NT2/D1 (cell line): ENCODE data around the gene BSND.

Source experiments
- DNase-seq: peaks from one replicate; pipeline ENCODE4 v3.0.0-alpha.2; 2011; ENCODE audit warnings: low read depth, low spot score
- H3K27me3 ChIP-seq: 2 replicates; pipeline ENCODE4 v1.6.0; 2011; ENCODE audit warnings: mild to moderate bottlenecking; ENCODE audit not compliant: insufficient read length, insufficient read depth
- H3K36me3 ChIP-seq: 2 replicates; pipeline ENCODE4 v1.6.1; 2011; ENCODE audit warnings: mild to moderate bottlenecking, low read length, mixed read lengths; ENCODE audit not compliant: insufficient read depth, insufficient read length
- H3K4me1 ChIP-seq: 2 replicates; pipeline ENCODE4 v1.5.1; 2011; ENCODE audit not compliant: insufficient read depth, insufficient read length
- H3K4me3 ChIP-seq: 2 replicates; pipeline ENCODE4 v1.5.1; 2011; ENCODE audit warnings: low read depth; ENCODE audit not compliant: insufficient read length
- H3K9ac ChIP-seq: 2 replicates; pipeline ENCODE4 v1.6.0; 2011; ENCODE audit warnings: low read depth; ENCODE audit not compliant: insufficient read length
- H3K9me3 ChIP-seq: 2 replicates; pipeline ENCODE4 v1.5.1; 2011; ENCODE audit warnings: mild to moderate bottlenecking, low read length; ENCODE audit not compliant: insufficient read depth
- SUZ12 ChIP-seq: IDR thresholded peaks from 2 replicates; pipeline ENCODE4 v1.6.1; 2011; ENCODE audit not compliant: insufficient read length, insufficient read depth; ENCODE audit errors: extremely low read depth
- YY1 ChIP-seq: IDR thresholded peaks from 2 replicates; pipeline ENCODE4 v1.6.1; 2011; ENCODE audit not compliant: insufficient read length, insufficient read depth
- ZNF274 ChIP-seq: IDR thresholded peaks from 2 replicates; pipeline ENCODE4 v1.6.1; 2011; ENCODE audit warnings: mild to moderate bottlenecking, low read depth, low read length

Gene BSND

GRCh38 chr1:54988975-54989374 lies 9.8 kb upstream of the BSND start:
- no peaks in the 10 kb centered on the region for H3K9me3 ChIP-seq
- TF ChIP-seq ZNF274 (no peak), SUZ12 (no peak), YY1 (no peak)
- no peaks in the 10 kb centered on the region for H3K36me3 ChIP-seq
- H3K4me1 ChIP-seq, result peaks cover 24% of the 10 kb centered on the region
- H3K9ac ChIP-seq, result no peak overlapping the region
- H3K4me3 ChIP-seq, result no peak overlapping the region
- DNase-seq, result no peak
- no peaks in the 10 kb centered on the region for H3K27me3 ChIP-seq

GRCh38 chr1:54989473-54989872 lies 9.3 kb upstream of the BSND start:
- peaks cover 25% of the 10 kb centered on the region for H3K4me1 ChIP-seq
- no peak for TF ChIP-seq SUZ12
- no peak overlapping the region for H3K4me3 ChIP-seq
- no peaks in the 10 kb centered on the region for H3K27me3 ChIP-seq
- H3K36me3 ChIP-seq, result no peaks in the 10 kb centered on the region
- no peak overlapping the region for H3K9ac ChIP-seq
- no peak for DNase-seq
- H3K9me3 ChIP-seq, result no peaks in the 10 kb centered on the region

- TF ChIP-seq SUZ12, result no peak
- TF ChIP-seq ZNF274, result no peak
- TF ChIP-seq YY1, result no peak
- H3K27me3 ChIP-seq, result no peaks in the 10 kb centered on the region
- H3K36me3 ChIP-seq, result no peaks in the 10 kb centered on the region
- H3K9me3 ChIP-seq, result no peaks in the 10 kb centered on the region
- H3K9ac ChIP-seq, result no peak overlapping the region
- no peak for DNase-seq
- H3K4me1 ChIP-seq, result peaks cover 31% of the 10 kb centered on the region
- no peak overlapping the region for H3K4me3 ChIP-seq
Observed at GRCh38 chr1:54989968-54990810, 8.5 kb upstream of the BSND start.

GRCh38 chr1:54990916-54991315 lies 7.8 kb upstream of the BSND start:
- H3K9me3 ChIP-seq, result no peaks in the 10 kb centered on the region
- no peak overlapping the region for H3K9ac ChIP-seq
- H3K27me3 ChIP-seq, result no peaks in the 10 kb centered on the region
- H3K4me1 ChIP-seq, result peaks cover 37% of the 10 kb centered on the region
- no peak for TF ChIP-seq ZNF274
- TF ChIP-seq YY1, result no peak
- TF ChIP-seq SUZ12, result no peak
- no peak overlapping the region for H3K4me3 ChIP-seq
- DNase-seq, result no peak
- H3K36me3 ChIP-seq, result no peaks in the 10 kb centered on the region

GRCh38 chr1:54991939-54992338 lies 6.8 kb upstream of the BSND start:
- no peak for DNase-seq
- Histone ChIP-seq H3K36me3 (no peaks in the 10 kb centered on the region), H3K27me3 (peaks cover under 1% of the 10 kb centered on the region), H3K9me3 (no peaks in the 10 kb centered on the region), H3K4me1 (peaks cover 38% of the 10 kb centered on the region), H3K9ac (no peak overlapping the region), H3K4me3 (no peak overlapping the region)
- TF ChIP-seq YY1 (no peak), ZNF274 (no peak), SUZ12 (no peak)

- no peak overlapping the region for H3K4me3 ChIP-seq
- no peaks in the 10 kb centered on the region for H3K36me3 ChIP-seq
- DNase-seq, result no peak
- H3K27me3 ChIP-seq, result peaks cover 8% of the 10 kb centered on the region
- H3K9me3 ChIP-seq, result no peaks in the 10 kb centered on the region
- peak overlapping the region; percentile 22 for H3K9ac ChIP-seq
- H3K4me1 ChIP-seq, result peaks cover 40% of the 10 kb centered on the region
- TF ChIP-seq SUZ12 (no peak), YY1 (no peak), ZNF274 (no peak)
Observed at GRCh38 chr1:54993140-54993539, 5.6 kb upstream of the BSND start.

GRCh38 chr1:54994355-54994990 lies 4.3 kb upstream of the BSND start:
- H3K36me3 ChIP-seq, result no peaks in the 10 kb centered on the region
- peak overlapping the region; percentile 37 for H3K9ac ChIP-seq
- no peak for DNase-seq
- H3K9me3 ChIP-seq, result no peaks in the 10 kb centered on the region
- TF ChIP-seq ZNF274 (no peak), YY1 (no peak), SUZ12 (no peak)
- H3K4me3 ChIP-seq, result no peak overlapping the region
- H3K27me3 ChIP-seq, result peaks cover 8% of the 10 kb centered on the region
- H3K4me1 ChIP-seq, result peaks cover 45% of the 10 kb centered on the region
